ENCODE measurements around the gene CASKIN2. TPM values are rescaled to one million over a fixed set of nuclear protein-coding genes. Genes with fewer than 3 reads are reported as not detected.
"Not testable (repeated sequence)": the region's sequence is repeated elsewhere in the genome, so short reads cannot be mapped to it uniquely, and the experiment has no call there.

The CASKIN2 gene
- total RNA-seq, 6 experiments from 2014 or later, result 17.5 to 25.3 (median 21.5) TPM

DNA sequence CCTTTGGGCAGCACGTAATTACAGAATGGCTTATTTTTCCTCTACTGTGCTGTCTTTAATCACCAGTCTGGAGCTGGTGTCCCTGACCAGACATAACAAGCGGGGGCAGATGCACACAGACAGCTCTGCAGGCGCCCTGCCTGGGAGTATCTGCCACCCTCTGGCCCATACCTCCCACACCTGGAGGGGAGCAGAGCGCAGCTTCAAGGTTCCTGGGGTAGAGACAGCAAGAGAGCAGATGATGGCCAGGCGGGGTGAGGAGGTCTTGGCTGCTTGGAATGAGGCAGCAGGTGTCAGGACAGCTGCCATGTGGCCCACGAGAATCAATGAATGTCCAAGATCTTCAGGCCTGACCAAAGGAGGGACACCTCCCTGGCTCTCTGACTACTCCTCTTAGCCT lies 35.1 kb downstream of the CASKIN2 start:
- DNase-seq, result no peak
- no peak for TF ChIP-seq CTCF (IDR thresholded peaks at IDR 0.05)
- no peaks in the 10 kb centered on the region for H3K9me3 Mint-ChIP-seq
- no peak overlapping the region for H3K4me3 Mint-ChIP-seq
- H3K27ac Mint-ChIP-seq, result no peak overlapping the region
- H3K36me3 Mint-ChIP-seq (ENCODE audit: low read depth), result no peaks in the 10 kb centered on the region
- H3K4me1 Mint-ChIP-seq (ENCODE audit: low read depth), result no peaks in the 10 kb centered on the region
- peaks cover 2% of the 10 kb centered on the region; the same call in 1 of the 2 replicates for H3K27me3 Mint-ChIP-seq (ENCODE audit: insufficient read depth)

GRCh38 chr17:75478508-75478907 lies 36.8 kb downstream of the CASKIN2 start:
- H3K9me3 Mint-ChIP-seq, result no peaks in the 10 kb centered on the region
- peaks cover 2% of the 10 kb centered on the region; the same call in 1 of the 2 replicates for H3K27me3 Mint-ChIP-seq (ENCODE audit: insufficient read depth)
- TF ChIP-seq CTCF (IDR thresholded peaks at IDR 0.05), result no peak
- no peaks in the 10 kb centered on the region for H3K36me3 Mint-ChIP-seq (ENCODE audit: low read depth)
- no peak overlapping the region for H3K27ac Mint-ChIP-seq
- H3K4me3 Mint-ChIP-seq, result no peak overlapping the region
- no peak for DNase-seq
- H3K4me1 Mint-ChIP-seq (ENCODE audit: low read depth), result no peaks in the 10 kb centered on the region

GRCh38 chr17:75477490-75477862 lies 37.9 kb downstream of the CASKIN2 start:
- not testable (repeated sequence) for H3K4me1 Mint-ChIP-seq (ENCODE audit: low read depth); H3K27ac Mint-ChIP-seq; DNase-seq; H3K9me3 Mint-ChIP-seq; H3K27me3 Mint-ChIP-seq (ENCODE audit: insufficient read depth); H3K36me3 Mint-ChIP-seq (ENCODE audit: low read depth); H3K4me3 Mint-ChIP-seq

GRCh38 chr17:75476752-75477489 lies 38.4 kb downstream of the CASKIN2 start:
- no peak overlapping the region for H3K4me3 Mint-ChIP-seq
- no peak overlapping the region for H3K27ac Mint-ChIP-seq

GRCh38 chr17:75476271-75476671 lies 39.1 kb downstream of the CASKIN2 start:
- TF ChIP-seq CTCF (IDR thresholded peaks at IDR 0.05), result no peak
- no peaks in the 10 kb centered on the region for H3K4me1 Mint-ChIP-seq (ENCODE audit: low read depth)
- H3K27ac Mint-ChIP-seq, result no peak overlapping the region
- peaks cover 2% of the 10 kb centered on the region; the same call in 1 of the 2 replicates for H3K27me3 Mint-ChIP-seq (ENCODE audit: insufficient read depth)
- no peak overlapping the region for H3K4me3 Mint-ChIP-seq
- H3K36me3 Mint-ChIP-seq (ENCODE audit: low read depth), result 0 out of 2 replicates have a peak, but pooled peaks cover 7% of the 10 kb centered on the region
- no peaks in the 10 kb centered on the region for H3K9me3 Mint-ChIP-seq
- DNase-seq, result no peak

More at GRCh38 chr17:75476752-75477489, 38.4 kb downstream of the CASKIN2 start:
- Mint-ChIP-seq H3K36me3 (ENCODE audit: low read depth) (0 out of 2 replicates have a peak, but pooled peaks cover 7% of the 10 kb centered on the region), H3K9me3 (no peaks in the 10 kb centered on the region), H3K27me3 (ENCODE audit: insufficient read depth) (peaks cover 2% of the 10 kb centered on the region; the same call in 1 of the 2 replicates), H3K4me1 (ENCODE audit: low read depth) (no peaks in the 10 kb centered on the region)
- DNase-seq, result no peak
- TF ChIP-seq CTCF (IDR thresholded peaks at IDR 0.05), result no peak

GRCh38 chr17:75475851-75476250 lies 39.5 kb downstream of the CASKIN2 start:
- H3K4me3 Mint-ChIP-seq, result no peak overlapping the region
- H3K36me3 Mint-ChIP-seq (ENCODE audit: low read depth), result 0 out of 2 replicates have a peak, but pooled peaks cover 7% of the 10 kb centered on the region

More at GRCh38 chr17:75475851-75476250, 39.5 kb downstream of the CASKIN2 start:
- Mint-ChIP-seq H3K27me3 (ENCODE audit: insufficient read depth) (peaks cover 2% of the 10 kb centered on the region; the same call in 1 of the 2 replicates), H3K9me3 (no peaks in the 10 kb centered on the region), H3K4me1 (ENCODE audit: low read depth) (no peaks in the 10 kb centered on the region), H3K27ac (no peak overlapping the region)
- no peak for TF ChIP-seq CTCF (IDR thresholded peaks at IDR 0.05)
- no peak for DNase-seq

Data from HFFc6 (cell line).